Spinal cord (tissue), 10 donors: ENCODE data around the gene NOX5. TPM values are rescaled to one million over a fixed set of nuclear protein-coding genes. Genes with fewer than 3 reads are reported as not detected.

ENCODE experiments used
- DNase-seq, 6 donors: peaks; one replicate each; pipeline versions ENCODE4 v3.0.0 to v3.0.0-alpha.2; 2013 to 2015; ENCODE audit warnings: low spot score in 6 of 6, low read depth in 4 of 6
- H3K27ac ChIP-seq: one replicate; pipeline ENCODE4 v1.5.1; 2013; ENCODE audit warnings: low read depth, low read length, control low read depth
- H3K27me3 ChIP-seq: one replicate; pipeline ENCODE4 v1.6.1; 2013; ENCODE audit warnings: low read length; ENCODE audit not compliant: control insufficient read depth, insufficient read depth
- H3K36me3 ChIP-seq: one replicate; pipeline ENCODE4 v1.6.1; 2013; ENCODE audit warnings: low read length; ENCODE audit not compliant: control insufficient read depth, insufficient read depth
- H3K4me1 ChIP-seq: one replicate; pipeline ENCODE4 v1.6.1; 2013; ENCODE audit warnings: low read length; ENCODE audit not compliant: control insufficient read depth, insufficient read depth
- H3K4me3 ChIP-seq: one replicate; pipeline ENCODE4 v1.5.1; 2013; ENCODE audit warnings: low read depth, low read length, control low read depth
- H3K9me3 ChIP-seq: one replicate; pipeline ENCODE4 v1.6.1; 2013; ENCODE audit warnings: low read length; ENCODE audit not compliant: control insufficient read depth, insufficient read depth
- WGBS: methylation state at CpG from one replicate; pipeline ENCODE4 v1.1.5; 2013; ENCODE audit warnings: missing lambda C conversion rate; ENCODE audit not compliant: insufficient coverage; 5-methylcytosine and 5-hydroxymethylcytosine counted together
- polyA plus RNA-seq, 2 donors: library from polyadenylated mRNA; unstranded; fragments of 120-200 nt; gene quantifications; one replicate each; pipeline ENCODE4 v1.2.1, GENCODE V29; 2013; ENCODE audit not compliant: insufficient read length in 2 of 2
- total RNA-seq, 2 donors: library from RNA; depleted of rRNA in 1 of 2; stranded (reverse); fragments of 120-200 nt in 1 of 2; fragments of >200 nt in 1 of 2; gene quantifications; one replicate each; pipeline versions ENCODE4 v1.2.3 to v1.2.4, GENCODE V29; 2013 to 2014
- donor health status: healthy.

The NOX5 gene
- total and polyA plus RNA-seq, 4 donors: 0.20 to 0.81 (median 0.22) TPM

DNA sequence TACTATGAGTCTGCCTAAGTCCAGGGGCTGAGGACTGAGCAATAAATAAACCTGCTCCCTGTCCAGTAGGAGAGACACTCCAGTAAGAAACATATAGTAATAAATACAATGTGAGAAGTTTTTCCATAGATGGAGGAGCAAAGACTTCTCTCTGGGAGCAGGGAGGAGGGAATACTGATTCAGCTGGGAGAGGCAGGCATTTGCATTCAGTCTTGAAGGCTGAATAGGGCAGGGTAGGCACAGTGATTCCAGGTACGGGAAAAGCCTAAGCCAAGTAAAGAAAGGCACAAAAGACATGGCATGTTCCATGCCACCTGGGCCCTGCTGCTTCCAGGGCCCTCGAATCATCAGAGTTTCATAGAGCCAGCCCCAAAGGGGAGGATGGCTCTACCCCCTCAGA, 86.3 kb downstream of the NOX5 start:
- 92% methylated on average over 2 of the region's 2 CpGs for whole genome bisulfite sequencing
- Histone ChIP-seq H3K4me1 (peaks cover 22% of the 10 kb centered on the region), H3K27ac (no peak overlapping the region), H3K4me3 (no peak overlapping the region), H3K27me3 (no peaks in the 10 kb centered on the region), H3K36me3 (no peaks in the 10 kb centered on the region), H3K9me3 (no peaks in the 10 kb centered on the region)
- no peak for DNase-seq

- H3K4me3 ChIP-seq: no peak overlapping the region
- no peaks in the 10 kb centered on the region for H3K9me3 ChIP-seq
- no peaks in the 10 kb centered on the region for H3K36me3 ChIP-seq
- no peaks in the 10 kb centered on the region for H3K27me3 ChIP-seq
- H3K4me1 ChIP-seq: peaks cover 16% of the 10 kb centered on the region
- DNase-seq: peak in 3 of 6 donors; percentile 70 to 98 (median 73)
- no peak overlapping the region for H3K27ac ChIP-seq
- WGBS: 47% methylated on average over 5 of the region's 12 CpGs
Observed at GRCh38 chr15:69104050-69104750, 89.7 kb downstream of the NOX5 start.

DNA sequence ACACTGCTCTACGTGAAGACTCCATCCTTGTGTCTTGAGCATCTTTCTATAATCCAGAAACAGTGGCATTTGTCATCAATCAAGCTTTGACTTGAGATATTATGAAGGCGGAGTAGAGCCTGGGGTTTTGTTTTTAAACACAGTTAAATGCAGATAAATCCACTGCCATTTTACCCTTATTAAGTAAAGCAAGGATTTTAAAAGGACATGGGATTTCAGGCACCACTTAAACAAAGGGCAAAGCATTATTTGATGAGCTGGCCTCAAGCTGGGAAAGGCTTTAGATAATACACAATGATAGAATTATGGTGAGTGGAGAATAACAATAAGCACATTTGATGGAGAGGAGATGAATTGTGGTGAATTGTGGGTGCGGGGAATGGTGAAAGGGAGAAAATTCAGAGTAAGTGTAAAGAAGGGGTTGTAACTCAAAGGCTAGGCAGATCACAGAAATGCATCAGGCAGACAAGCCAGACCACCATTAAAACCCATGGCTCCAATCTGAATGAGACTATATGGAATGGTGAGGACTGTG, 91.0 kb downstream of the NOX5 start:
- H3K27ac ChIP-seq: no peak overlapping the region
- DNase-seq: no peak
- no peaks in the 10 kb centered on the region for H3K36me3 ChIP-seq
- no peaks in the 10 kb centered on the region for H3K9me3 ChIP-seq
- peaks cover 14% of the 10 kb centered on the region for H3K4me1 ChIP-seq
- no peaks in the 10 kb centered on the region for H3K27me3 ChIP-seq
- no peak overlapping the region for H3K4me3 ChIP-seq
- no CpG with 5 or more reads among the region's 3 CpGs for WGBS

- no peak overlapping the region for H3K4me3 ChIP-seq
- H3K4me1 ChIP-seq: peaks cover 5% of the 10 kb centered on the region
- WGBS: 84% methylated on average over 2 of the region's 4 CpGs
- no peak overlapping the region for H3K27ac ChIP-seq
- no peak for DNase-seq
- H3K27me3 ChIP-seq: no peaks in the 10 kb centered on the region
- no peaks in the 10 kb centered on the region for H3K36me3 ChIP-seq
- no peaks in the 10 kb centered on the region for H3K9me3 ChIP-seq
Observed at GRCh38 chr15:69107025-69107620, 92.6 kb downstream of the NOX5 start.

Other genes starting within 250 kb of the NOX5 start
- 10 to 100 TPM; 71.4 to 81.3 TPM for gene ANP32A, start 193.8 kb upstream of the NOX5 start, total RNA-seq
- gene ANP32A, start 193.8 kb upstream of the NOX5 start, polyA plus RNA-seq: 100 to 1,000 TPM; 155 to 167 TPM
- gene SPESP1, start 84.2 kb upstream of the NOX5 start, total RNA-seq: 1 to 10 TPM; 2.4 to 7.6 TPM
- 1 to 10 TPM; 3.2 to 5.2 TPM for gene SPESP1, start 84.2 kb upstream of the NOX5 start, polyA plus RNA-seq
- gene GLCE, start 145.9 kb downstream of the NOX5 start, total RNA-seq: 10 to 100 TPM; 59.7 to 71.0 TPM
- gene GLCE, start 145.9 kb downstream of the NOX5 start, polyA plus RNA-seq: 10 to 100 TPM; 24.0 to 25.6 TPM